ENCODE measurements around the gene RNASE12.
"Not testable (repeated sequence)": the region's sequence is repeated elsewhere in the genome, so short reads cannot be mapped to it uniquely, and the experiment has no call there.

Gene RNASE12

DNA sequence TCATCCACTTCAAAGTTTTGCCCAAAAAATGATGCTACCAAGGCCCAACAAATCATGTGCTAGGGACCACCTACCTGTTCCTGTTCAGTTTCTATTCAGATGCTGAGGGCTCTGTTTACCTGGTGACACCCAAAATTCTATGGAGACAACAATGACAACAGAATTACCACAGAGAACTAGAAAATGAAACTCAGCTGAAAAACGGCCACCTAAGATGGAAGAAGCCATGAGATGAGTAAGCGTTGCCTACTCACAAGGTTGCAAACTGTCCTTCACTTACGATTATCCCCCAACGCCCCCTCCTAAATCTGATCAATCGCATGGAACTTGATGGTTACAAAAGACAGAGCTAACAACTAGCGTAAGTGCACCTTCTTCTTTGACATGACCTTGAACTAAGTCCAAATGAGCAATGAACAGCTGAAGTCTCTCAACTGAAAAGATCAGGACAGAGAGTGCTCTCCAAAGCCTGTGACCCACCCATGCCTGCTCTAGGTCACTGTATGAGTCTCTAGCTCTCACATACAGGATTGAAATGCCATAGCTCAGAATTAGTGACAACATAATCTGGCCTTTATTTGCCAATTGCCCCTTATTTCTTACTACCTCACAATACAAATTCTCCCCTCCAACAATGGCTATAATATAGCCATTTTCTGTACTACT is 3.6 kb downstream of the RNASE12 start, which contains the start of gene RNASE11:
Gene RNASE11, minus strand, starts transcription at position 513 of the 666 bp plus-strand sequence.
- Histone ChIP-seq H3K4me3 (no peak within 1 kb of the TSS), H3K27ac (no peak within 1 kb of the TSS)

DNA sequence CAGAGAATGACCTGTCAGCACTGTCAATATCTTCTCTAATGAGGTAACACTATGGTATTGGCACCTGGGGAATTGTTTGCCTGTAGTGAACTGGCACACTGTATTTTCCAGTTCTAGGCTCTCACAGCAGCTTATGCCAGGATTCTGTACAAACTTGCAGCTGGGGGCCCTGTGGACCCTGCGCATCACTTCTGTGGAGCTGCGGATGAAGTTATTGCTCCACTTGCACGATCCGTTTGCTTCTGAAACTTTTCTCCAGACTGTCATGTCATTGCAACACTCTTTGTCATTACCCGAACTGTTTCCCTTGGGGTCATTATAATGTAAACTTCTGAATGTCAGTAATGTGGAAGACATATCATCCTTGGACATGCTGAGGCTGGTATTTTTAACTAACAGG is 7.3 kb downstream of the RNASE12 start:
- Histone ChIP-seq H3K4me3 (no peak overlapping the region), H3K27ac (no peak overlapping the region)

DNA sequence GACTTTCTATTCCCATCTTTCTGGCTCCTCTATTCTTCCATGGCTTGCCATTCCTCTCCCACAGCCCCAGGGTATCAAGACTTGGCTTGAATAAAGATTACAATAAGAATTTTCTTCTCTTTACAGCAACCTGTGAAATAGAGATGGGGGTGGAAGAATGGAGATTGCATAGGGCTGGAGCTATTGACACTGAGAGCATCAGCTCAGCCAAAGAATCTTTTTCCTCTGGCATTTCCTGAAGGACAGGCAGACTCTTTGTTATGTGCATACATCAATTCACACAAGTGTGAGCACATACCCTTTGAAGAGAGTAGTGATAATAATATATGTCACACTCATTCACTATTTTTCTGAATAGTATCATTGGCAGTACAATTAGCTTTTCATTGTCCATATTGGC is 8.0 kb downstream of the RNASE12 start:
- H3K27ac ChIP-seq, result no peak overlapping the region
- H3K4me3 ChIP-seq, result no peak overlapping the region

DNA sequence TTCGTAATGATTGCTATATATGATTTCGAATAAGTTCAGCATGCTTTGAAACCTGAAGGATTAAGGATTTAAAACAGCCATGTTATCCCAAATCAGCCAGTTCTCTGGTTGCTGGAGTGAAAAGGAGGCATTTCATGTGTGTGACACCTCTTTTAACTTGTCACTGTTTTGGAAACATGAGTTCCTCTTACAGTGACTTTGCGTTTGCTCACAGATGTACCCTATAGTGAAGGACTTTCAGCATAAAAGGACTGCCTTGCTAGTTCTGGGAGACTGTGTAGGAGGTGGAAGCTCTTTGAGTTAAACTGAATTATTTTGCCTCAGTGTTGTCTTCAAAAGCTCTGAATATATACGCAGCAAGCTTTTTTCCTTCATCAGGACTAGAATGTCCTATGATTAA is 10.9 kb downstream of the RNASE12 start:
- Histone ChIP-seq H3K27ac (no peak overlapping the region), H3K4me3 (no peak overlapping the region)

DNA sequence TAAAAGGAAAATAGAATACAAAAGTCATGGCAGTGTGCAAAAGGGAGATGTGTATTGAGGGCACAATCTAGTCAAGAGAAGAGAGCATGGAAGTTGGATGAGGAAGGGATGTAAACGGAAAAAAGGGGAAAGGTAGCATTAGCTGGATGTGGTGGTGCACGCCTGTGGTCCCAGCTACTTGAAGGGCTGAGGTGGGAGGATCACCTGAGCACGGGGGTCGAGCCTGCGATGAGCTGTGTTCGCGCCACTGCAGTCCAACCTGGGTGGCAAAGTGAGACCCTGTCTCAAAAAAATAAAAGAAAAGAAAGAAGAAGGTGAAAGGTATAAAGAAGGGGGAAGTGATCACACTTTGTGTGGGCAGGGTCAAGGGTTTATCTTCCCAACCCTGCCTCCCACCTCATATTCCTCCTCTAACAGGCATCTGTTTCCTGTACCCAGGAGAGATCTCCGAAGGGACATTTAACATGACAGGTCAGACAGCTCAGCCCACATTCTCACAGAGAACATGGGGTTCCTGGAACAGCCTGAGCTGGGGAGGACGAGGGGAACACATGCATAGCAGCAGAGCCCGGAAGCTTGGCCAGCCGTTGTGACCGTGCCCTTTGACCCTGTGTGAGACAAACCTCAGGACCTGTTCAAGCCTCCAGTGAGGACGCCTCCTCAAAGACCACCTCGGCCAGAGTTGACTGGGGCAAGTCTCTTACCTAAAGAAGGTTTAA is 12.2 kb downstream of the RNASE12 start:
- Histone ChIP-seq H3K27ac (no peak overlapping the region), H3K4me3 (no peak overlapping the region)

DNA sequence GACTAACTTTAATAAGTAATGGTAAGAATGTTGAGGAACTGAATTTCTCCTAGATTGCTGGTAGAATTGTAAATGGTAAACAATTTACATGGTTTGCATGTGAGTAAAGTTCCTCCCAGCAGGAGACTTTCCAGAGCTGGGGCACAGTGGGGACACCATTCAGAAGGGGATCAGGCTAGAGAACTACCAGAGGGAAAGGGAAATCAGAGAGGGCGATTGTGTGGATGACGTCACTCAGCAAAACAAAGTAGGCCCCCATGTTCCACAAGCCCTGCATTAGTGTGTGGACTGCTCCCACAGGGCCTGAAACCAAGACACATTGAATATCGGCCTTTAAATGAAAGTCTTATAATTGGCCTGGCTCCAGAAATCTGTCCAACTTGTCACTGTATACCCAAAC is 12.9 kb downstream of the RNASE12 start:
- Histone ChIP-seq H3K27ac (no peak overlapping the region), H3K4me3 (no peak overlapping the region)

DNA sequence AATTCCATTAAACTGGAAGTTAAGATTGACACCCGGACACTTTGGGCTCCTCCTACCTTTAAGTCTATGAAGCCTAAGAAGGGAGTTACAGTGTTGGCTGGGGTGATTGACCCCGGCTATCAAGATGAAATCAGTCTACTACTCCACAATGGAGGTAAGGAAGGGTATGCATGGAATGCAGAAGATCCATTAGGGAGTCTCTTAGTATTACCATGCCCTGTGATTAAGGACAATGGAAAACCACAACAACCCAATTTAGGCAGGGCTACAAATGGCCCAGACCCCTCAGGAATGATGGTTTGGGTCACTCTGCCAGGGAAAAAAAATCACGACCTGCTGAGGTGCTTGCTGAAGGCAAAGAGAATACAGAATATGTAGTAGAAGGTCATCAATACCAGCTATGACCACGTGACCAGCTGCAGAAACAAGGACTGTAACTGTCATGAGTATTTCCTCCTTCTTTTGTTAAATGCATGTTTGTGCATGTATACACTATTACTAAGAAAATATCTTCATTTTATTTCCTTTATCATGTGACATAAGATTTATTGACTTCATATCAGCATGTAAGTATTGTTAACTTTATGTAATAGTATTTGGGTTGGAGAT is 18.7 kb downstream of the RNASE12 start:
- H3K4me3 ChIP-seq, H3K27ac ChIP-seq: not testable (repeated sequence)

DNA sequence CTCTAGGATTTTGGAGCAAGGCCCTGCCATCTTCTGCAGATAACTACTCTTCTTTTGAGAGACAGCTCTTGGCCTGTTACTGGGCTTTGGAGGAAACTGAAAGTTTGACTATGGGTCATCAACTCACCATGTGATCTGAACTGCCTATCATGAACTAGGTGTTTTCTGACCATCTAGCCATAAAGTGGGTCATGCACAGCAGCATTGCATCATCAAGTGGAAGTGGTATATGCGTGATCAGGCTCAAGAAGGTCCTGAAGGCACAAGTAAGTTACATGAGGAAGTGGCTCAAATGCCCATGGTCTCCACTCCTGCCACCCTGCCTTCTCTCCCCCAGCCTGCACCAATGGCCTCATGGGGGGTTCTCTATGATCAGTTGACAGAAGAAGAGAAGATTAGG is 20.5 kb downstream of the RNASE12 start:
- not testable (repeated sequence) for H3K27ac ChIP-seq, H3K4me3 ChIP-seq

DNA sequence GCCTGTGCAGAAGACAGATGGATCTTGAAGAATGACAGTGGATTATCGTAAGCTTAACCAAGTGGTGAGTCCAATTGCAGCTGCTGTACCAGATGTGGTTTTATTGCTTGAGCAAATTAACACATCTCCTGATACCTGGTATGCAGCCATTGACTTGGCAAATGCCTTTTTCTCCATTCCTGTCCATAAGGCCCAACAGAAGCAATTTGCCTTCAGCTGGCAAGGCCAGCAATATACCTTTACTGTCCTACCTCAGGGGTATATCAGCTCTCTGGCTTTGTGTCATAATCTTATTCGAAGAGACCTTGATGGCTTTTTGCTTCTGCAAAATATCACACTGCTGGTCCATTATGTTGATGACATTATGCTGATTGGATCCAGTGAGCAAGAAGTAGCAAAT is 21.3 kb downstream of the RNASE12 start:
- not testable (repeated sequence) for H3K27ac ChIP-seq, H3K4me3 ChIP-seq

DNA sequence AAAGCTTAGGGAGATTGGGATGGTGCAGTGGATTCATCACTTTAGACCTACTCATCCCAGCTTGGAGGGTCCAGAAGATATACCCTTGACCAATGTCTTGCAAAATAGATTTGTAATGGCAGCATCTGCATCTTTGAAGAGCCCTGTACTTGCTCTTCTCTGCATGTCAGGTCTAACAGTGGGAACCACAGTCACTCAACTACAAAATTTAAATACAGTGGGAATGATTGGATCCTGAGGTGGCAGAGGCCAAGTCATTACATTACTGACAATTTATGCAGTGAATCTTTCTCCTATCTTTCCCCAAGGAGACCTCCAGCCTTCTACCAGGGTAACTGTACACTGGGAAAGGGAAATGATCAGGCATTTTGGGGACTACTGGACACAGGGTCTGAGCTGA is 22.1 kb downstream of the RNASE12 start:
- Histone ChIP-seq H3K27ac (no peak overlapping the region), H3K4me3 (no peak overlapping the region)

DNA sequence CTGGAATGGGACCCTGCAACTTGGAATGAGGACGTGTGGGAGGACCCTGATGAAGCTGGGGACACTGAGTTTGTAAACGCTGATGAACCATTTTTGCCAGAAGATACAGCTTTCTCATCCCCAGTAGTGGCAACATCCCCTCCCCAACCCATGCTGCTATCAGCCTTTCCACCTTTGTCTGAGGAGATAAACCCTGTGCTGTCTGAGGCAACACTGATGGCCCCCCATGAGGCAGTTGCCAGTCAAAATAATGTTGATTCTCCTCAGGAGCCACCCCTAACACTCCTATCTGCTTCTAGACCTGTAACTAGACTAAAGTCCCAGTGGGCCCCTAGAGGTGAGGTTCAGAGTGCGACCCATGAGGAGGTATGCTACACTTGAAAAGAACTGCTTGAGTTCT is 22.8 kb downstream of the RNASE12 start:
- no peak overlapping the region for H3K4me3 ChIP-seq
- H3K27ac ChIP-seq, result no peak overlapping the region

DNA sequence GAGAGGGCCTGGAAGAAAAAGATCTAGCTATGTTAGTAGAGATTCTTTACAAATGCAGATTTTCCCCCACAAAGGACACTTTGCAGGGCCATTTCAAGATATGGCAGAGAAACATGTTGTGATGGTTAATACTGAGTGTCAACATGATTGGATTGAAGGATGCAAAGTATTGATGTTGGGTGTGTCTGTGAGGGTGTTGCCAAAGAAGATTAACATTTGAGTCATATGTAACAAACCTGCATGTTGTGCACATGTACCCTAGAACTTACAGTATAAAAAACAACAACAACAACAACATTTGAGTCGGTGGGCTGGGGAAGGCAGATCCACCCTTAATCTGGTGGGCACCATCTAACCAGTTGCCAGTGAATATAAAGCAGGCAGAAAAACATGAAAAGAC is 24.0 kb downstream of the RNASE12 start:
- not testable (repeated sequence) for H3K27ac ChIP-seq, H3K4me3 ChIP-seq

DNA sequence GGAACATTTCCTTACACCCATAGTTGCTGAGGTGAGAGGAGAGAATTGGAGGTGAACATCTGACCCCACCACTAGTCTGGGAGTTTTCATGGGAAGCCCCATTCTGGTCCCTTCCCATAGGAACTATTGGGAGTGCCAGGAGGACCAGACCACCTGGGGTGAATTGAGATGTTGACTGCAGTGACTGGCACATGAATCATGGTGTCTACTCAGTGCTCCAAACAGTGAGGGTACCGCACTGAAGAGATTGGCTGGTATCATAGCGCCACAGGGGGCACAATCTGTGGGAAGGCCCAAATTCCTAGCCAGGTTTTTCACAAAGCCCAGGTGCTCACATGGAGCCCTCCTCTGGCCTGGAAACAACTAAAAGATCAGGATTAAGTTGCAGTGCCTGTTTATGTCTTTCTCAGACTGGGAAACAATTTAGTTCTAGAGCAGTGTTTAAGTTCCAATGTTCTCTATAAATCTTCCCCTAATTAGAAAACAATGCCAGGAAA is 26.6 kb downstream of the RNASE12 start:
- H3K4me3 ChIP-seq, result no peak overlapping the region
- no peak overlapping the region for H3K27ac ChIP-seq

DNA sequence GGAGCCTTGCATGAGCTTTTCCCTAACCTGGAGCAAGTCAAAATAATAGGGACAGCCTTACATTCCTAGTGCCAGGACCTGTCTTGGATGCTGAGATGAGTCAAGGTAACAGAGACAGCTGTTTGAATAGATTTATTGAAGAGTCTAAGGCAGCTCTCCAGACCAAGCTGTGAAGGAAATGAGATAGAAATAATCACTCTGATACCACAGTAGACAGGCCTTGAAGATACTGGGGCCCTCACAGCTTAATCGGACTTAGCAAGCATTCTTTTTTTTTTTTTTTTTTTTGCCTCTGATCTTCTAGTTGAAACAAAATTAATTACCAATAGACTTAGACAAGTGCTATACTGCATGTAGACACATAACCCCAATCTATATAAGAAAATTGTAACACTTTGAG is 27.2 kb downstream of the RNASE12 start:
- H3K27ac ChIP-seq, result no peak overlapping the region
- no peak overlapping the region for H3K4me3 ChIP-seq

DNA sequence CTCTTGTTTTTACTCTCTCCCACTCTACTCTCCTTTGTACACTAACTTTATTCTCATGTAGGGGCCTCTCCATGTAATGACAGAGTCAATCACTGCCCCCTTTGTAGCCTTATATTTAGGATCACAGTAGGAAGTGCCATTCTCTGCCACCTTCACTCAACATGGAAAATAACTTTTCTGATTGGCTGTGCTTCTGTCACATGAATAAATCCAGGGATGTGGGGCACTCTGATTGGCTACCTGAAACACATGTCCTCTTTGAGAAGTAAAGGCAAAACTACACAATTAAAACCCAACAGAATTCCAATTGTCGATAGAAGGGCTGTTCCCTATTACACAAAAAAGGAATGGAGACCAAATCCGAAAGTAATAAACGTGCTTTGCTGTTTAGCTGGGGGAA is 30.2 kb downstream of the RNASE12 start, which contains the start of gene RNASE9:
Gene RNASE9, minus strand, starts transcription at position 87 of the 400 bp plus-strand sequence.
- no peak within 1 kb of the TSS for H3K27ac ChIP-seq
- H3K4me3 ChIP-seq, result no peak within 1 kb of the TSS

DNA sequence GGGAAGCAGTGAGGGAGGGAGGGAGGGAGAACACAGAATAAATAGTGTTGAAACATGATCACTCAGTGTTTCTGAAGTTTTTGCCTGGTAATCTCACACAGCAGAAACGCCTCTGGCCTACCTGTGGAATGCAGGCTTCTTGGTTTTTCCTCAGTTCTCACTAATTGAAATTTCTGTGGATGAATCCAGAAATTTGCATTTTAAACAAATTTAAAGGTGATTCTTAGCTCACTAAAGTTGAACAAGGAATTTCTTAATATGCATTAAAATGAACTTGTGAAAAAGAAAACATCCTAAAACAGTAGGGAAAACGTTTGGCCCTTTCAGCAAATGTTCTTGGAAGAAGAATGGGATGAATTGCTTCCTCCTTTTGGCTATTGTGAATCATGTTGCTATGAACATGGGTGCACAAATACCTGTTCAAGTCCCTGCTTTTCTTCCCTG is 31.7 kb downstream of the RNASE12 start:
- no peak overlapping the region for H3K4me3 ChIP-seq
- H3K27ac ChIP-seq, result no peak overlapping the region

DNA sequence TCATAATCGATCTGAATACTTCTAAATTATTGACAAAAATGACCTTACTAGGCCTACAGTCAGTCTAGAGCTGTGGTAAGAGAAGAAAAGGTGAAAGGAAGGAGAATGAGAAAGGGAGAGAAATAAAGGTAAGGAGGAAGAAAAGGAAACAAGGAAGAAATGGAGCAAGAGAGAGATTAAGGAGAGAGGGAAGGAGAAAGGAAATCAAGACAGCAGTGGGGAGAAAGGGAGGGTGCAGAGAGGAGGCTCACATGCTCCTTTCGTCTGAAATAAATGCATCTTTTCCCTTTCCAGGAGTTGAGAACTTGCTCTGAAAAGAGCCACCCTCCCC is 34.0 kb downstream of the RNASE12 start:
- H3K4me3 ChIP-seq, result no peak overlapping the region
- H3K27ac ChIP-seq, result no peak overlapping the region

DNA sequence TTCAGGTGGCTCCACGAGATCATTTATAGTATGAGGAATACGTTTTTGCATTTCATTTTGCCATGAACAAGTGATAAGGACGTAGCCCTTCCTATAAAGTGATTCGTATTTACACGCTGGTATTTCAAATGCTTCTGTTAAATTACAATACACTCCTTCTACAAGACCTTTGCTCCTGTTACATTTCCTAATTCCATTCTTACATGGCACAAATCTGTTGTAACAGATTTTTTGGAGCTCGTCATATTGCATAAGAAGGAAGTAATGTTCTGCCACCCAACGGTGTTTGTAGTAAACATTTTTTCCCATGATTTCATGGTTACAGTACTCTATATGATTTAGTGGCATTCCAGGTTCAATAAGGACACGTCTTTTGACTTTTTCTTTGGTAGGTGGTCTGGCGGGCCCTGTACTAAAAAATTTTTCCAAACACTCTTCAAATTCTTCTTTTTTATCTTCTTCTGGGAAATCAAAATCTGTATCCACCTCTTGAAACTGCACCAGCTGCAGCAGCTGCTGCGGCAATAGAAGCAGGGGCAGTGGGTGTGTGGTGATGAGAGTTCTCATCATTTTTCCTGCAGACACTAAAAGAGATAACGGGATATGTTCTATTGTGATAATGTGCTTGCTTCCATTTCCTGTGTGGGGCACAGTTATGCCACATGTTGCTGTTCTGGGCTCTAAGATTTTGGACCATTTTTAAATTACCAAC is 34.5 kb downstream of the RNASE12 start:
- no peak overlapping the region for H3K27ac ChIP-seq
- H3K4me3 ChIP-seq, result no peak overlapping the region

DNA sequence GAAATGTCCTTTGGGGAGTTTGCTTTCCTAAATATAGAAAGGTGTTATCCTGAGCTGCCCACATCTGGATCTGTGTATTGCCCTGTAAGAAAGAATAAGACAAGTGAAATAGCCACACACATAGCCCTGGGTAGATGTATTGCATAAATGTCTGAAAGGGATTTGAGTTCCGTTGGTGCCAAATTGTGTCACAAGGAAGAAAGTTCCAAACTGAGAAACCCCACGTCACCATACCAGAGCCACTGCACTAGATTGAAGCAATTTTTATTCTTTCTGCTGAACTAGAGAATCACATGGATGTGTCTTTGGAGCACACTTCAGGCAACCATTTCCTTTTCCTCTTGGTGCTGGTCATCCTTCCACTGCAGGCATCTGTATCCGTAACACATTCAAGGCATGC is 35.3 kb downstream of the RNASE12 start:
- no peak overlapping the region for H3K27ac ChIP-seq
- no peak overlapping the region for H3K4me3 ChIP-seq

DNA sequence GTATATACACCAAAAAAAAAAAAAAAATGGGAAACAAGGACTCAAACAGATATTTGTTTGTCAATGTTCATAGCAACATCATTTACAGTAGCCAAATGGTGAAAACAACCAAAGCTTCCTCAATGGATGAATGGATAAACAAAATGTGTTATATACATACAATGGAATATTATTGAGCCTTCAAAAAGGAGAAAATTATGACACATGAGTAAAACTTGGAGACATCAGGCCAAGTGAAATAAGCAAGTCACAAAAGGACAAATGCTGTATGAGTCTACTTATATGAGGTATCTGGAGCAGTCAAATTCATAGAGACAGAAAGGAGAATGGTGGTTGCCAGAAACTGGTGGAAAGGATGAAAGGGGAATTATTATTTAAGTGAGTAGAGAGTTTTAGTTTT is 38.2 kb downstream of the RNASE12 start:
- H3K27ac ChIP-seq, result no peak overlapping the region
- no peak overlapping the region for H3K4me3 ChIP-seq

DNA sequence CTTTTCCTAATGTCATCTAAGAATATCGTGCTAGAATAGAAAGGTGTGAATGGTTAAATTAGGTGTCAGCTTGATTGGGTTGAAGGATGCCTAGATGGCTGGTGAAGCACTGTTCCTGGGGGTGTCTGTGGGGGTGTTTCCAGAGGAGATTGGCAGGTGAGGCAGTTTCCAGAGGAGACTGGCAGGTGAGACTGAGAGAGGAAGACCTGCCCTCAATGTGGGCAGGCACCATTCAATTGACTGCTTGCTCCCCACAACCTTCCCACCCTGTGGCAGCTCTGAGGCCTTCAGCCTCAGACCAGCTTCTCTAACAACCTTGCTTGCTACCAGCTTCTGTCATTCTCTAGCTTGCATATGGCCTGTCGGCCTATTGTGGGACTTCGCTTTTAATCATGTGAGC is 39.6 kb downstream of the RNASE12 start:
- Histone ChIP-seq H3K4me3 (no peak overlapping the region), H3K27ac (no peak overlapping the region)
